WTC11 (cell line): ENCODE measurements around the gene WNT3.

Experiments
- GABPB1 ChIP-seq: sonication (generic); formaldehyde crosslinking; IDR thresholded peaks from 2 replicates; pipeline ENCODE4 v1.8.1; 2023; ENCODE audit warnings: mild to moderate bottlenecking, missing genetic modification reagents
- ZNF263 ChIP-seq: sonication (generic); formaldehyde crosslinking; IDR thresholded peaks from 2 replicates; pipeline ENCODE4 v1.8.1; 2022; ENCODE audit warnings: low read depth, mild to moderate bottlenecking, moderate library complexity, missing genetic modification reagents
- ZNF416 ChIP-seq: fragments of 250-450 bp; sonication (Bioruptor Pico); IDR thresholded peaks from 2 replicates; pipeline ENCODE4 v1.9.0; 2021; ENCODE audit warnings: mild to moderate bottlenecking, inconsistent platforms
- TF ChIP-seq, protein P1 (sequence below): sonication (generic); formaldehyde crosslinking; IDR thresholded peaks from 2 replicates; pipeline ENCODE4 v1.8.1; 2022; ENCODE audit warnings: mild to moderate bottlenecking, moderate library complexity, missing genetic modification reagents
- TF ChIP-seq, protein P2 (sequence below): fragments of 200-600 bp; IDR thresholded peaks from 2 replicates; pipeline ENCODE4 v1.8.0; 2022; ENCODE audit warnings: antibody characterized with exemption

DNA sequence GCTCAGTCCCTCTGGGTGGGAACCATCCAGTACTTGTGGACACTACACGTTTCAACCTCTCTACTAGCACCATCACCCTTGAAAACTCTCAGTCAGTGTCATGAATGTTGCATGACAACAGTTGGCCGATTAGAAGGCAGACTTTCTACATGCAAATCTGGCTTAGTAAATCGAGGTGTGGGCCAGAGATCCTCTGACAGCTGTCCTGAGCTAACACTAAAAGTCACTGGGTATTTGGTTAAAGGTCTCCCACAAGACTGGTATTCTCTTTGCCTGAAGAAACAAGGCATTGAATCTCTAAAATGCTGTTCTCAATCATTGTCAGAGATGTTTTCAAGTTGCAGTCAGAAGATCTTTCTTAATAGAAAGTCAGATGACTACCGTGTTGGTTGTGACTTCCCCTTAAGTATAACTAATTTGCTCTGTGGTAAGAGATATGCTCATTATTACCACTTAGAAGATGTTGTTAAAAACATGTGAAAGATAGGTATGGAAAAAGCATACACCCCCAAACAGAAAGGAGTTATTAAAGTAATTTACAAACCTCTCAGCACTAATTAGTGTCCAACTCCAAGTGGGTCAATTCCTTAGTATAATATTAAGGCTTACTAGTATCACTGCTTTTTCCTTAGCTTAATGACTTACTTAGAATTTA lies 62.3 kb downstream of the WNT3 start:
- TF ChIP-seq, protein P1, sequence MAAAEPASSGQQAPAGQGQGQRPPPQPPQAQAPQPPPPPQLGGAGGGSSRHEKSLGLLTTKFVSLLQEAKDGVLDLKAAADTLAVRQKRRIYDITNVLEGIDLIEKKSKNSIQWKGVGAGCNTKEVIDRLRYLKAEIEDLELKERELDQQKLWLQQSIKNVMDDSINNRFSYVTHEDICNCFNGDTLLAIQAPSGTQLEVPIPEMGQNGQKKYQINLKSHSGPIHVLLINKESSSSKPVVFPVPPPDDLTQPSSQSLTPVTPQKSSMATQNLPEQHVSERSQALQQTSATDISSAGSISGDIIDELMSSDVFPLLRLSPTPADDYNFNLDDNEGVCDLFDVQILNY (CRISPR knock-in tag), result no peak
- TF ChIP-seq, protein P2, sequence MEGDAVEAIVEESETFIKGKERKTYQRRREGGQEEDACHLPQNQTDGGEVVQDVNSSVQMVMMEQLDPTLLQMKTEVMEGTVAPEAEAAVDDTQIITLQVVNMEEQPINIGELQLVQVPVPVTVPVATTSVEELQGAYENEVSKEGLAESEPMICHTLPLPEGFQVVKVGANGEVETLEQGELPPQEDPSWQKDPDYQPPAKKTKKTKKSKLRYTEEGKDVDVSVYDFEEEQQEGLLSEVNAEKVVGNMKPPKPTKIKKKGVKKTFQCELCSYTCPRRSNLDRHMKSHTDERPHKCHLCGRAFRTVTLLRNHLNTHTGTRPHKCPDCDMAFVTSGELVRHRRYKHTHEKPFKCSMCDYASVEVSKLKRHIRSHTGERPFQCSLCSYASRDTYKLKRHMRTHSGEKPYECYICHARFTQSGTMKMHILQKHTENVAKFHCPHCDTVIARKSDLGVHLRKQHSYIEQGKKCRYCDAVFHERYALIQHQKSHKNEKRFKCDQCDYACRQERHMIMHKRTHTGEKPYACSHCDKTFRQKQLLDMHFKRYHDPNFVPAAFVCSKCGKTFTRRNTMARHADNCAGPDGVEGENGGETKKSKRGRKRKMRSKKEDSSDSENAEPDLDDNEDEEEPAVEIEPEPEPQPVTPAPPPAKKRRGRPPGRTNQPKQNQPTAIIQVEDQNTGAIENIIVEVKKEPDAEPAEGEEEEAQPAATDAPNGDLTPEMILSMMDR, result no peak
- no peak for TF ChIP-seq ZNF416 (CRISPR knock-in tag)
- no peak for TF ChIP-seq GABPB1 (CRISPR knock-in tag)
- TF ChIP-seq ZNF263 (CRISPR knock-in tag), result no peak
